PFSK-1 (cell line): ENCODE results near the gene FFAR3.

Experiments
- FOXP2 ChIP-seq: optimal IDR thresholded peaks from 2 replicates; pipeline ENCODE3; 2011; ENCODE audit warnings: borderline replicate concordance, control low read depth, inconsistent platforms; ENCODE audit not compliant: insufficient read depth; ENCODE audit errors: extremely low read length, extremely low read depth
- POLR2AphosphoS5 ChIP-seq: IDR thresholded peaks from 2 replicates; pipeline ENCODE4 v1.6.1; 2012; ENCODE audit warnings: low read depth, mild to moderate bottlenecking, control low read depth, low read length, moderate library complexity
- REST ChIP-seq, 2 experiments: IDR thresholded peaks; 2 replicates each; pipeline versions ENCODE4 v1.6.1 to v1.8.0; 2011 to 2012; ENCODE audit warnings: low read depth in 2 of 2, low read length in 2 of 2, control low read depth in 1 of 2, inconsistent platforms in 1 of 2, mild to moderate bottlenecking in 1 of 2, moderate library complexity in 1 of 2; ENCODE audit not compliant: insufficient read depth in 1 of 2
- SIN3A ChIP-seq: IDR thresholded peaks from 2 replicates; pipeline ENCODE4 v1.6.1; 2012; ENCODE audit warnings: mild to moderate bottlenecking, low read length, moderate library complexity, borderline replicate concordance; ENCODE audit not compliant: insufficient read depth
- TAF1 ChIP-seq: IDR thresholded peaks from 2 replicates; pipeline ENCODE4 v1.6.1; 2012; ENCODE audit warnings: low read length, control low read depth, borderline replicate concordance; ENCODE audit not compliant: insufficient read depth

- no peak for TF ChIP-seq POLR2AphosphoS5
- TF ChIP-seq TAF1: no peak
- no peak for TF ChIP-seq REST (IDR thresholded peaks at IDR 0.05; ENCODE audit: insufficient read depth in 1 of 2, low read depth in 2 of 2, low read length in 2 of 2)
- TF ChIP-seq FOXP2: no peak
- no peak for TF ChIP-seq SIN3A
Observed at GRCh38 chr19:35308910-35309309, 49.4 kb upstream of the FFAR3 start.
